Lower lobe of right lung (tissue), 2 donors: ENCODE results near the gene THAP10. TPM values are rescaled to one million over a fixed set of nuclear protein-coding genes. Genes with fewer than 3 reads are reported as not detected.
"Not testable (repeated sequence)": the region's sequence is repeated elsewhere in the genome, so short reads cannot be mapped to it uniquely, and the experiment has no call there.

Source experiments
- ATAC-seq, 2 donors: fragments of 200-7000 bp; cut with Tn5 transposase; one replicate each; pipeline ENCODE4 v1.9.1; 2020 to 2022; ENCODE audit warnings: mild to moderate bottlenecking in 2 of 2, moderate library complexity in 2 of 2
- DNase-seq: peaks from one replicate; pipeline ENCODE4 v3.0.0-alpha.2; 2020
- H3K27ac ChIP-seq: fragments of 200-600 bp; one replicate; pipeline ENCODE4 v1.8.0; 2022
- H3K27me3 ChIP-seq: fragments of 200-600 bp; one replicate; pipeline ENCODE4 v1.8.0; 2022; ENCODE audit warnings: low read depth
- H3K36me3 ChIP-seq: fragments of 200-600 bp; one replicate; pipeline ENCODE4 v1.8.0; 2022; ENCODE audit warnings: mild to moderate bottlenecking
- H3K4me1 ChIP-seq: fragments of 200-600 bp; one replicate; pipeline ENCODE4 v1.8.0; 2022
- H3K4me3 ChIP-seq: fragments of 200-600 bp; one replicate; pipeline ENCODE4 v1.8.0; 2022; ENCODE audit warnings: mild to moderate bottlenecking
- H3K9me3 ChIP-seq: fragments of 200-600 bp; one replicate; pipeline ENCODE4 v1.8.0; 2022
- intact Hi-C: fragments of 100-400 bp; cut with DNase I; formaldehyde crosslinking; loops from one replicate; pipeline ENCODE4 v1.11.0; 2022
- total RNA-seq: library from RNA; stranded (reverse); fragmentation: NEBNext Ultra II Directional; extraction: Animal tissue kit (Norgen Biotek cat#: 25700); gene quantifications from one replicate; pipeline ENCODE4 v1.2.1, GENCODE V29; 2021
- TF ChIP-seq, protein P1 (sequence below): fragments of 200-600 bp; IDR thresholded peaks from one replicate; pipeline ENCODE4 v1.8.0; 2022; ENCODE audit warnings: antibody characterized with exemption, mild to moderate bottlenecking
- donor health status: DM: no; HTN: yes; CAD: no; lungs with severe emphysema.

The THAP10 gene
- total RNA-seq, 1 donor from 2014 or later = 2.4 TPM

DNA sequence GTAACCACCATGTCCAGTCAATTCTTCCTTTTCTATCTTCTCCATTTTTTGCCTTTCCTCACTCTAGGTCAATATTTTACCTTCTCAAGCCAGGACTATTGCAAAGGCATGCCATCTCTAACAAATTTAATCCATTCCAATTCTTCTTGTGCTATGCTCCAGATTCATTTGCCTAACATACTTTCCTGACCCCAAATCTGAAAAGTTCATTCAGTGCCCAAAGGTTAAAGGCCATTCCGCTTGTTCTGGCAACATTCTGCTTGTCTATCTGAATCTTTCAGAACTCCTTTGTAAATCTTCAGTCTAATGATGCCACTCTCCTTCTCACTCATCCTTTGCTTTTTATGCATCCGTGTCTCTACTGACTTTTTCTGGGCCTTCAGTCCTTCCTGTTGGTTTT, 15.6 kb downstream of the THAP10 start:
- Histone ChIP-seq H3K4me3 (no peak overlapping the region), H3K4me1 (no peaks in the 10 kb centered on the region), H3K27ac (no peak overlapping the region), H3K36me3 (no peaks in the 10 kb centered on the region), H3K27me3 (no peaks in the 10 kb centered on the region), H3K9me3 (no peaks in the 10 kb centered on the region)
- intact Hi-C loops = no loop called here
- TF ChIP-seq, protein P1, sequence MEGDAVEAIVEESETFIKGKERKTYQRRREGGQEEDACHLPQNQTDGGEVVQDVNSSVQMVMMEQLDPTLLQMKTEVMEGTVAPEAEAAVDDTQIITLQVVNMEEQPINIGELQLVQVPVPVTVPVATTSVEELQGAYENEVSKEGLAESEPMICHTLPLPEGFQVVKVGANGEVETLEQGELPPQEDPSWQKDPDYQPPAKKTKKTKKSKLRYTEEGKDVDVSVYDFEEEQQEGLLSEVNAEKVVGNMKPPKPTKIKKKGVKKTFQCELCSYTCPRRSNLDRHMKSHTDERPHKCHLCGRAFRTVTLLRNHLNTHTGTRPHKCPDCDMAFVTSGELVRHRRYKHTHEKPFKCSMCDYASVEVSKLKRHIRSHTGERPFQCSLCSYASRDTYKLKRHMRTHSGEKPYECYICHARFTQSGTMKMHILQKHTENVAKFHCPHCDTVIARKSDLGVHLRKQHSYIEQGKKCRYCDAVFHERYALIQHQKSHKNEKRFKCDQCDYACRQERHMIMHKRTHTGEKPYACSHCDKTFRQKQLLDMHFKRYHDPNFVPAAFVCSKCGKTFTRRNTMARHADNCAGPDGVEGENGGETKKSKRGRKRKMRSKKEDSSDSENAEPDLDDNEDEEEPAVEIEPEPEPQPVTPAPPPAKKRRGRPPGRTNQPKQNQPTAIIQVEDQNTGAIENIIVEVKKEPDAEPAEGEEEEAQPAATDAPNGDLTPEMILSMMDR = no peak
- ATAC-seq (no peak), DNase-seq (no peak)

- no peak overlapping the region for H3K27ac ChIP-seq
- H3K4me1 ChIP-seq = no peaks in the 10 kb centered on the region
- DNase-seq (no peak), ATAC-seq (no peak)
- H3K27me3 ChIP-seq = no peaks in the 10 kb centered on the region
- TF ChIP-seq, protein P1 = no peak
- no peaks in the 10 kb centered on the region for H3K9me3 ChIP-seq
- no peaks in the 10 kb centered on the region for H3K36me3 ChIP-seq
- intact Hi-C loops = no loop called here
- no peak overlapping the region for H3K4me3 ChIP-seq
These were observed 16.2 kb downstream of the THAP10 start for GRCh38 chr15:70876011-70876410.

GRCh38 chr15:70875001-70875782, 17.0 kb downstream of the THAP10 start:
- no peak for ATAC-seq
- no peaks in the 10 kb centered on the region for H3K27me3 ChIP-seq
- intact Hi-C loops = no loop called here
- no peaks in the 10 kb centered on the region for H3K36me3 ChIP-seq
- no peak overlapping the region for H3K4me3 ChIP-seq
- no peak for DNase-seq
- H3K4me1 ChIP-seq = no peaks in the 10 kb centered on the region
- no peaks in the 10 kb centered on the region for H3K9me3 ChIP-seq
- H3K27ac ChIP-seq = no peak overlapping the region
- TF ChIP-seq, protein P1 = peak; percentile 48

DNA sequence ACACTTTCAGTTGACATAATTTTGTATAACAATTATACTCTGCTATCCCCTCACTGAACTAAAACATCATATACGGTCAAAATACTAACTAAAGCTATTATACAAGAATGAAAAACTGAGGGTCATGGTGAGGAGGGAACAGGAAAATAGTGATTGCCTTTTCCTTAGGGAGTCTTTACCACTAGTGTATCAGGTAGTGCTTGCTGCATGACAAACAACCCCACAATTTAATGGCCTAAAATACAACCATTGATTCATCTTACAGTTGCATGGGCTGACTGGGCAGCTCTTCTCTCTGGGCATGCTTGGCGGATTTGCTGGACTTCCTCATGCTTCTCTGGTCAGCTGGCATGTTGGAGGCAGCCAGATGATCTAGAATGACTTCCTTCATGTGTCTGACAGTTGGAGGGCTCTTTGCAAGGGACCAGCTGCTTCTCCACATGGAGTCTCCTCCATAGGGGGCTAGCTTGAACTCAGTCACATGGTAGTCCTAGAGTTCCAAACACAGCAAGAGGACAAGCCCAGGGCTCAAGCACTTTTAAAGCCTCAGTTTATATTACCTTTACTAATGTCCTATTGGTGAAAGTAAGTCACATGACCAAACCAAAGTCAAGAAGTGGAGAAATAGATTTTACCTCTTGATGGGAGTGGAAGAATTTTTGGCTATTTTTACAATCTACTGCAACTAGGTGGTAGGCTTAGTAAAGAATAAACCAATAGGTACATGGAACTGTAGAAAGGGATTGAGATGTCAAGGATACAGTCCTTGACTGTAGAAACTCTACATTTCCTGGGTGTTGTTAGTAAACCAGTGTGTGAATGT, 18.8 kb downstream of the THAP10 start:
- Histone ChIP-seq H3K36me3 (no peaks in the 10 kb centered on the region), H3K9me3 (no peaks in the 10 kb centered on the region), H3K4me3 (no peak overlapping the region), H3K4me1 (no peaks in the 10 kb centered on the region), H3K27me3 (no peaks in the 10 kb centered on the region), H3K27ac (no peak overlapping the region)
- TF ChIP-seq, protein P1 = no peak
- intact Hi-C loops = no loop called here
- no peak for ATAC-seq
- no peak for DNase-seq

DNA sequence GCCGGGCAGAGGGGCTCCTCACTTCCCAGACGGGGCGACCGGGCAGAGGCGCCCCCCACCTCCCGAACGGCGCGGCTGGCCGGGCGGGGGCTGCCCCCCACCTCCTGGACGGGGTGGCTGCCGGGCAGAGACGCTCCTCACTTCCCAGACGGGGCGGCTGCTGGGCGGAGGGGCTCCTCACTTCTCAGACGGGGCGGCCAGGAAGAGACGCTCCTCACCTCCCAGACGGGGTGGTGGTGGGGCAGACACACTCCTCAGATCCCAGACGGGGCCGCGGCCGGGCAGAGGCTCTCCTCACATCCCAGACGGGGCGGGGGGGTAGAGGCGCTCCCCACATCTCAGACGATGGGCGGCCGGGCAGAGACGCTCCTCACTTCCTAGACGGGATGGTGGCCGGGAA, 20.7 kb downstream of the THAP10 start:
- DNase-seq, ATAC-seq, H3K27ac ChIP-seq, intact Hi-C loops, H3K4me3 ChIP-seq, H3K27me3 ChIP-seq, H3K36me3 ChIP-seq, H3K4me1 ChIP-seq, H3K9me3 ChIP-seq: not testable (repeated sequence)

- Histone ChIP-seq H3K36me3 (no peaks in the 10 kb centered on the region), H3K4me1 (no peaks in the 10 kb centered on the region), H3K9me3 (no peaks in the 10 kb centered on the region), H3K27ac (no peak overlapping the region), H3K4me3 (no peak overlapping the region), H3K27me3 (no peaks in the 10 kb centered on the region)
- TF ChIP-seq, protein P1 = no peak
- no peak for ATAC-seq
- intact Hi-C loops = no loop called here
- DNase-seq = no peak
These were observed 22.2 kb downstream of the THAP10 start for GRCh38 chr15:70870051-70870450.
